ENCODE measurements around the gene TPRA1. TPM values are rescaled to one million over a fixed set of nuclear protein-coding genes. Genes with fewer than 3 reads are reported as not detected.

TPRA1 gene
- polyA plus RNA-seq, 4 donors: 23.7 to 26.1 (median 25.7) TPM

- 93 to 95% (median 94%) methylated on average over 11 of the region's 11 CpGs for WGBS, 3 donors
- Histone ChIP-seq H3K27ac (ENCODE audit: low read depth in 1 of 3, low read length in 2 of 3) (no peak overlapping the region), H3K36me3 (ENCODE audit: control insufficient read depth in 3 of 3, insufficient read depth in 2 of 3, low read depth in 1 of 3, low read length in 3 of 3) (peaks cover 2 to 54% (median 6%) of the 10 kb centered on the region in 3 donors), H3K9me3 (ENCODE audit: control insufficient read depth in 2 of 2, insufficient read depth in 1 of 2, low read depth in 1 of 2, low read length in 1 of 2) (no peaks in the 10 kb centered on the region), H3K4me1 (ENCODE audit: control insufficient read depth in 3 of 3, insufficient read depth in 2 of 3, low read depth in 1 of 3, low read length in 2 of 3) (no peaks in the 10 kb centered on the region), H3K27me3 (ENCODE audit: control insufficient read depth in 3 of 3, insufficient read depth in 3 of 3, low read length in 3 of 3) (peaks cover 0 to 2% (median 0%) of the 10 kb centered on the region in 3 donors), H3K4me3 (ENCODE audit: low read depth in 1 of 3, low read length in 3 of 3) (no peak overlapping the region)
- DNase-seq (no peak), FAIRE-seq (no peak)
These were observed 31.5 kb upstream of the TPRA1 start for GRCh38 chr3:127622031-127622430.

GRCh38 chr3:127620637-127621375 is 30.3 kb upstream of the TPRA1 start:
- WGBS, 3 donors: 96 to 97% (median 97%) methylated on average over 32 of the region's 32 CpGs
- no peak overlapping the region for H3K27ac ChIP-seq (ENCODE audit: low read depth in 1 of 3, low read length in 2 of 3)

GRCh38 chr3:127618891-127619290 is 28.4 kb upstream of the TPRA1 start:
- Histone ChIP-seq H3K9me3 (ENCODE audit: control insufficient read depth in 2 of 2, insufficient read depth in 1 of 2, low read depth in 1 of 2, low read length in 1 of 2) (no peaks in the 10 kb centered on the region), H3K4me1 (ENCODE audit: control insufficient read depth in 3 of 3, insufficient read depth in 2 of 3, low read depth in 1 of 3, low read length in 2 of 3) (no peaks in the 10 kb centered on the region), H3K4me3 (ENCODE audit: low read depth in 1 of 3, low read length in 3 of 3) (no peak overlapping the region), H3K36me3 (ENCODE audit: control insufficient read depth in 3 of 3, insufficient read depth in 2 of 3, low read depth in 1 of 3, low read length in 3 of 3) (peaks cover 2 to 71% (median 6%) of the 10 kb centered on the region in 3 donors), H3K27ac (ENCODE audit: low read depth in 1 of 3, low read length in 2 of 3) (no peak overlapping the region), H3K27me3 (ENCODE audit: control insufficient read depth in 3 of 3, insufficient read depth in 3 of 3, low read length in 3 of 3) (no peaks in the 10 kb centered on the region)
- no peak for FAIRE-seq
- 92 to 94% (median 94%) methylated on average over 11 of the region's 11 CpGs for WGBS, 3 donors
- DNase-seq: no peak

More at GRCh38 chr3:127620637-127621375, 30.3 kb upstream of the TPRA1 start:
- no peaks in the 10 kb centered on the region for H3K4me1 ChIP-seq (ENCODE audit: control insufficient read depth in 3 of 3, insufficient read depth in 2 of 3, low read depth in 1 of 3, low read length in 2 of 3)
- no peak overlapping the region for H3K4me3 ChIP-seq (ENCODE audit: low read depth in 1 of 3, low read length in 3 of 3)
- FAIRE-seq (no peak), DNase-seq (no peak)
- no peaks in the 10 kb centered on the region for H3K9me3 ChIP-seq (ENCODE audit: control insufficient read depth in 2 of 2, insufficient read depth in 1 of 2, low read depth in 1 of 2, low read length in 1 of 2)
- H3K27me3 ChIP-seq (ENCODE audit: control insufficient read depth in 3 of 3, insufficient read depth in 3 of 3, low read length in 3 of 3): peaks cover 0 to 2% (median 0%) of the 10 kb centered on the region in 3 donors
- H3K36me3 ChIP-seq (ENCODE audit: control insufficient read depth in 3 of 3, insufficient read depth in 2 of 3, low read depth in 1 of 3, low read length in 3 of 3): peaks cover 2 to 62% (median 6%) of the 10 kb centered on the region in 3 donors

- DNase-seq: no peak
- Histone ChIP-seq H3K4me3 (ENCODE audit: low read depth in 1 of 3, low read length in 3 of 3) (no peak overlapping the region), H3K36me3 (ENCODE audit: control insufficient read depth in 3 of 3, insufficient read depth in 2 of 3, low read depth in 1 of 3, low read length in 3 of 3) (peaks cover 2 to 74% (median 6%) of the 10 kb centered on the region in 3 donors), H3K9me3 (ENCODE audit: control insufficient read depth in 2 of 2, insufficient read depth in 1 of 2, low read depth in 1 of 2, low read length in 1 of 2) (no peaks in the 10 kb centered on the region), H3K27me3 (ENCODE audit: control insufficient read depth in 3 of 3, insufficient read depth in 3 of 3, low read length in 3 of 3) (no peaks in the 10 kb centered on the region), H3K27ac (ENCODE audit: low read depth in 1 of 3, low read length in 2 of 3) (no peak overlapping the region), H3K4me1 (ENCODE audit: control insufficient read depth in 3 of 3, insufficient read depth in 2 of 3, low read depth in 1 of 3, low read length in 2 of 3) (no peaks in the 10 kb centered on the region)
- FAIRE-seq: no peak
- 95 to 97% (median 96%) methylated on average over 26 of the region's 26 CpGs for WGBS, 3 donors
These were observed 26.5 kb upstream of the TPRA1 start for GRCh38 chr3:127616836-127617605.

- Histone ChIP-seq H3K27me3 (ENCODE audit: control insufficient read depth in 3 of 3, insufficient read depth in 3 of 3, low read length in 3 of 3) (no peaks in the 10 kb centered on the region), H3K4me3 (ENCODE audit: low read depth in 1 of 3, low read length in 3 of 3) (no peak overlapping the region), H3K9me3 (ENCODE audit: control insufficient read depth in 2 of 2, insufficient read depth in 1 of 2, low read depth in 1 of 2, low read length in 1 of 2) (no peaks in the 10 kb centered on the region), H3K4me1 (ENCODE audit: control insufficient read depth in 3 of 3, insufficient read depth in 2 of 3, low read depth in 1 of 3, low read length in 2 of 3) (no peaks in the 10 kb centered on the region), H3K27ac (ENCODE audit: low read depth in 1 of 3, low read length in 2 of 3) (no peak overlapping the region), H3K36me3 (ENCODE audit: control insufficient read depth in 3 of 3, insufficient read depth in 2 of 3, low read depth in 1 of 3, low read length in 3 of 3) (peaks cover under 1 to 68% (median 6%) of the 10 kb centered on the region in 3 donors)
- 87 to 89% (median 88%) methylated on average over 6 of the region's 6 CpGs for WGBS, 3 donors
- FAIRE-seq (no peak), DNase-seq (no peak)
These were observed 25.2 kb upstream of the TPRA1 start for GRCh38 chr3:127615631-127616305.

GRCh38 chr3:127614928-127615589 is 24.5 kb upstream of the TPRA1 start:
- H3K27ac ChIP-seq (ENCODE audit: low read depth in 1 of 3, low read length in 2 of 3): no peak overlapping the region
- no peaks in the 10 kb centered on the region for H3K9me3 ChIP-seq (ENCODE audit: control insufficient read depth in 2 of 2, insufficient read depth in 1 of 2, low read depth in 1 of 2, low read length in 1 of 2)
- DNase-seq (no peak), FAIRE-seq (no peak)
- no peak overlapping the region for H3K4me3 ChIP-seq (ENCODE audit: low read depth in 1 of 3, low read length in 3 of 3)
- H3K27me3 ChIP-seq (ENCODE audit: control insufficient read depth in 3 of 3, insufficient read depth in 3 of 3, low read length in 3 of 3): no peaks in the 10 kb centered on the region
- 77 to 88% (median 78%) methylated on average over 4 of the region's 4 CpGs for WGBS, 3 donors
- peaks cover 0 to 69% (median 2%) of the 10 kb centered on the region in 3 donors for H3K36me3 ChIP-seq (ENCODE audit: control insufficient read depth in 3 of 3, insufficient read depth in 2 of 3, low read depth in 1 of 3, low read length in 3 of 3)
- H3K4me1 ChIP-seq (ENCODE audit: control insufficient read depth in 3 of 3, insufficient read depth in 2 of 3, low read depth in 1 of 3, low read length in 2 of 3): no peaks in the 10 kb centered on the region

GRCh38 chr3:127613406-127613805 is 22.9 kb upstream of the TPRA1 start:
- FAIRE-seq (no peak), DNase-seq (no peak)
- H3K36me3 ChIP-seq (ENCODE audit: control insufficient read depth in 3 of 3, insufficient read depth in 2 of 3, low read depth in 1 of 3, low read length in 3 of 3): peaks cover 0 to 70% (median under 1%) of the 10 kb centered on the region in 3 donors
- H3K27ac ChIP-seq (ENCODE audit: low read depth in 1 of 3, low read length in 2 of 3): no peak overlapping the region
- H3K9me3 ChIP-seq (ENCODE audit: control insufficient read depth in 2 of 2, insufficient read depth in 1 of 2, low read depth in 1 of 2, low read length in 1 of 2): no peaks in the 10 kb centered on the region
- H3K27me3 ChIP-seq (ENCODE audit: control insufficient read depth in 3 of 3, insufficient read depth in 3 of 3, low read length in 3 of 3): no peaks in the 10 kb centered on the region
- no peak overlapping the region for H3K4me3 ChIP-seq (ENCODE audit: low read depth in 1 of 3, low read length in 3 of 3)
- no peaks in the 10 kb centered on the region for H3K4me1 ChIP-seq (ENCODE audit: control insufficient read depth in 3 of 3, insufficient read depth in 2 of 3, low read depth in 1 of 3, low read length in 2 of 3)

- WGBS, 3 donors: 78 to 89% (median 83%) methylated on average over 6 of the region's 6 CpGs
- H3K4me3 ChIP-seq (ENCODE audit: low read depth in 1 of 3, low read length in 3 of 3): no peak overlapping the region
- H3K9me3 ChIP-seq (ENCODE audit: control insufficient read depth in 2 of 2, insufficient read depth in 1 of 2, low read depth in 1 of 2, low read length in 1 of 2): no peaks in the 10 kb centered on the region
- FAIRE-seq (no peak), DNase-seq (no peak)
- no peaks in the 10 kb centered on the region for H3K27me3 ChIP-seq (ENCODE audit: control insufficient read depth in 3 of 3, insufficient read depth in 3 of 3, low read length in 3 of 3)
- H3K36me3 ChIP-seq (ENCODE audit: control insufficient read depth in 3 of 3, insufficient read depth in 2 of 3, low read depth in 1 of 3, low read length in 3 of 3): peaks cover 0 to 70% (median 3%) of the 10 kb centered on the region in 3 donors
- H3K4me1 ChIP-seq (ENCODE audit: control insufficient read depth in 3 of 3, insufficient read depth in 2 of 3, low read depth in 1 of 3, low read length in 2 of 3): no peaks in the 10 kb centered on the region
- H3K27ac ChIP-seq (ENCODE audit: low read depth in 1 of 3, low read length in 2 of 3): no peak overlapping the region
These were observed 22.4 kb upstream of the TPRA1 start for GRCh38 chr3:127612966-127613365.
